ENCODE data around the gene VCL. TPM values are rescaled to one million over a fixed set of nuclear protein-coding genes. Genes with fewer than 3 reads are reported as not detected.
"Not testable (repeated sequence)": the region's sequence is repeated elsewhere in the genome, so short reads cannot be mapped to it uniquely, and the experiment has no call there.

Gene VCL
- total RNA-seq, 1 experiment from 2014 or later: 176 TPM

DNA sequence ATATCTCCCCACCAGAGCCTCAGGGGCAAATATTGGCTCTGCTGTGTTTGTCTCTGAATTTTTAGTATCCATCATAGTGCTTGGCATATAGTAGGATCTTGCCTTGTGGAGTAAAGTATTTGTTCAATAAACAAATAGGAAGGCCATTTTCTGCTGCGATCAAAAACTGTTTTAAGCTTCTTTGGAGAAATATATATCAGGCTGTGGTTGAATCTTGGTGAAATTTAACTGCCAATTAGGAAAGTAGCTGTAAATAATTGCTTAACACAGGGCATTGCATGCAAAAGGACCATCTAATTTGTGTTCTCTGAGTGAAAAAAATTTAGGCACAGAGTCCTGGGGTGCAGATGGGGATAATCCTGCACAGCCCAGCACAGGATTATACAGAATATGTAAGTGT is 15.1 kb downstream of the VCL start:
- Histone ChIP-seq H3K27ac (ENCODE audit: low read depth, low read length, poor library complexity, severe bottlenecking) (peak overlapping the region; percentile 74), H3K36me3 (ENCODE audit: insufficient read depth, low read length, poor library complexity, severe bottlenecking) (no peaks in the 10 kb centered on the region), H3K27me3 (replicated peaks; ENCODE audit: insufficient read depth, low read depth, low read length, poor library complexity) (no peaks in the 10 kb centered on the region), H3K4me3 (ENCODE audit: low read depth, low read length, poor library complexity, severe bottlenecking) (no peak overlapping the region), H3K4me1 (ENCODE audit: insufficient read depth, low read length, poor library complexity, severe bottlenecking) (peaks cover 71% of the 10 kb centered on the region), H3K9me3 (ENCODE audit: low read depth, low read length, poor library complexity, severe bottlenecking) (no peaks in the 10 kb centered on the region)
- ChIA-PET POLR2A (ENCODE audit: low non-redundant PET) (no interaction called here), CTCF (no interaction called here)
- no peak for TF ChIP-seq EZH2 (IDR thresholded peaks at IDR 0.05; ENCODE audit: borderline replicate concordance, low read depth, low read length, poor library complexity, severe bottlenecking)
- TF ChIP-seq, protein P1, sequence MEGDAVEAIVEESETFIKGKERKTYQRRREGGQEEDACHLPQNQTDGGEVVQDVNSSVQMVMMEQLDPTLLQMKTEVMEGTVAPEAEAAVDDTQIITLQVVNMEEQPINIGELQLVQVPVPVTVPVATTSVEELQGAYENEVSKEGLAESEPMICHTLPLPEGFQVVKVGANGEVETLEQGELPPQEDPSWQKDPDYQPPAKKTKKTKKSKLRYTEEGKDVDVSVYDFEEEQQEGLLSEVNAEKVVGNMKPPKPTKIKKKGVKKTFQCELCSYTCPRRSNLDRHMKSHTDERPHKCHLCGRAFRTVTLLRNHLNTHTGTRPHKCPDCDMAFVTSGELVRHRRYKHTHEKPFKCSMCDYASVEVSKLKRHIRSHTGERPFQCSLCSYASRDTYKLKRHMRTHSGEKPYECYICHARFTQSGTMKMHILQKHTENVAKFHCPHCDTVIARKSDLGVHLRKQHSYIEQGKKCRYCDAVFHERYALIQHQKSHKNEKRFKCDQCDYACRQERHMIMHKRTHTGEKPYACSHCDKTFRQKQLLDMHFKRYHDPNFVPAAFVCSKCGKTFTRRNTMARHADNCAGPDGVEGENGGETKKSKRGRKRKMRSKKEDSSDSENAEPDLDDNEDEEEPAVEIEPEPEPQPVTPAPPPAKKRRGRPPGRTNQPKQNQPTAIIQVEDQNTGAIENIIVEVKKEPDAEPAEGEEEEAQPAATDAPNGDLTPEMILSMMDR (conservative IDR thresholded peaks at IDR 0.05; ENCODE audit: low read depth, low read length): no peak
- no TSS peak for BruUV-seq (replicated peaks)
- intact Hi-C loops (cut with micrococcal nuclease; ENCODE audit: unreplicated experiment): no loop called here
- no peak for DNase-seq (ENCODE audit: low spot score)

DNA sequence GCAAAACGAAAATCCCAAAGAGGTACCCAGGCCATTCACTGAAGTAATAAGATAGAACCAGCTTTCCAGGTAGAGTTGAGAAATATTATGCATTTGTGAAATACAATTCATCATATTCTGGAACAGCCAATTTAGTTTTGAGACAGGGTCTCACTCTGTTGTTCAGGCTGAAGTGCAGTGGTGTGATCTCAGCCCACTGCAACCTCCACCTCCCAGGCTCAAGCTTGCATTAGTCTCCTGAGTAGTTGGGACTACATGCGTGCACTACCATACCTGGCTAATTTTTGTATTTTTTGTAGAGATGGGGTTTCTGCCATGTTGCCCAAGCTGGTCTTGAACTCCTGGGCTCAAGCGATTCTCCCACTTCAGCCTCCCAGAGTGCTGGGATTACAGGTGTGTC is 16.7 kb downstream of the VCL start:
- DNase-seq (ENCODE audit: low spot score); intact Hi-C loops (cut with micrococcal nuclease; ENCODE audit: unreplicated experiment); CTCF ChIA-PET; H3K9me3 ChIP-seq (ENCODE audit: low read depth, low read length, poor library complexity, severe bottlenecking); H3K36me3 ChIP-seq (ENCODE audit: insufficient read depth, low read length, poor library complexity, severe bottlenecking); H3K4me3 ChIP-seq (ENCODE audit: low read depth, low read length, poor library complexity, severe bottlenecking); H3K27me3 ChIP-seq (replicated peaks; ENCODE audit: insufficient read depth, low read depth, low read length, poor library complexity); BruUV-seq (replicated peaks); H3K27ac ChIP-seq (ENCODE audit: low read depth, low read length, poor library complexity, severe bottlenecking): not testable (repeated sequence)
- POLR2A ChIA-PET (ENCODE audit: low non-redundant PET): interaction anchor here (0.6 kb wide), 1 partner anchor 15 kb away, joined by 3 read pairs; no protein-coding TSS in a partner anchor
- peaks cover 55% of the 10 kb centered on the region for H3K4me1 ChIP-seq (ENCODE audit: insufficient read depth, low read length, poor library complexity, severe bottlenecking)

DNA sequence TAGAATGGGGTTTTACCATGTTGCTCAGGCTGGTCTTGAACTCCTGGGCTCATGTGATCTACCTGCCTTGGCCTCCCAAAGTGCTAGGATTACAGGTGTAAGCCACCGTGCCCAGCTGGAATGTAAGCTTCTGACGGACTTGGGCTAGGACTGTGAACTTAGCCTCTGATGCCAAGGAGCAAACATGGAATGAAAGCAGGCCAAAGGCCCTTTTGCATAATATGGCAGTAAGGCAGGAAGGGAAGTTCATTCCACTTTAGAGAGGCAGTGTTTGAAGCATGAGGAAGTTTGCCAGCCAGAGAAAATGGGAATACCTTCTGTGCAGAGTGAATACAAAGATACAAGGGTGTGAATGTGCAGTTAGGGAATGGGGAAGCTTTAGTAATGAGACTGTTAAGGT is 20.3 kb downstream of the VCL start:
- no peak overlapping the region for H3K4me3 ChIP-seq (ENCODE audit: low read depth, low read length, poor library complexity, severe bottlenecking)
- BruUV-seq (replicated peaks): no TSS peak
- CTCF ChIA-PET: no interaction called here
- intact Hi-C loops (cut with micrococcal nuclease; ENCODE audit: unreplicated experiment): no loop called here
- peaks cover 42% of the 10 kb centered on the region for H3K4me1 ChIP-seq (ENCODE audit: insufficient read depth, low read length, poor library complexity, severe bottlenecking)
- H3K36me3 ChIP-seq (ENCODE audit: insufficient read depth, low read length, poor library complexity, severe bottlenecking): no peaks in the 10 kb centered on the region
- POLR2A ChIA-PET (ENCODE audit: low non-redundant PET): no interaction called here
- TF ChIP-seq, protein P1 (conservative IDR thresholded peaks at IDR 0.05; ENCODE audit: low read depth, low read length): no peak
- H3K27me3 ChIP-seq (replicated peaks; ENCODE audit: insufficient read depth, low read depth, low read length, poor library complexity): no peaks in the 10 kb centered on the region
- no peaks in the 10 kb centered on the region for H3K9me3 ChIP-seq (ENCODE audit: low read depth, low read length, poor library complexity, severe bottlenecking)
- no peak overlapping the region for H3K27ac ChIP-seq (ENCODE audit: low read depth, low read length, poor library complexity, severe bottlenecking)
- DNase-seq (ENCODE audit: low spot score): no peak

DNA sequence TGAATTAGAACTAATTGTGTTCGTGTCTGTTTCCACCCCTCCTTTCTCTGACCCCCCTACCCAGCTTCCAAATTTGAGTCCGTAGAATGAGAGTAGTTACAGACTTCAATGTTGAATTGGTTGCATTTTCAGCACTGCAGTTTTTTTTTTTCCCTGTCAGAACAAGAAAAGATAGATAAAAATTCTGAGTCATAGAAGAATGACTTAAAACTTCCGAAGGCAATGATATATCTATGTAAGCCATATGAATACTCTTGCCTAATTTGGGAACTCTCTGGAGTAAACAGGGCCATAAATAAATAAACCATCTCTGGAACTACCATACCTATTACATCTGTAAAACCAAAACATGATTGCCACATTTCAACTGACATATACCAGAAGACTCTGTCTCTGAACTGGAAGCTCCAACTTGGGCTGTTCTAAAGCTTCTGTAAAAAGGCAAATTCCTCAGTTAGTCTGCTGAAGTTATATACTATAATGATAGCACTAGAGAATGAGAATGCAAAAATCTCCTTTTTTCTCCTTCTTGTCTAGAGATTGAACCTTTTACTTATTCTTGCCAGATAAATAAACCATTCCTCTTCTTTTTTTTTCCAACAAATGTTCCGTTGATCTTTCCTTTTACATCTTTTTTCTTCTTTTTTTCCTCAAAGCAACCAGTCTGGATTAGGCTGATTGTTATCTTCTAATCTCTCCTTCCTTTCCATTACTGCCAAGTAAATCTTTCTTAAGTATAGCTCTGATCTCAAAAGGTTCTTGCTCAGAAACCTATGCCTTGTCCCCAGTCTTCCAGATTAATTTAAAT is 23.5 kb downstream of the VCL start:
- H3K27me3 ChIP-seq (replicated peaks; ENCODE audit: insufficient read depth, low read depth, low read length, poor library complexity): no peaks in the 10 kb centered on the region
- no peak overlapping the region for H3K4me3 ChIP-seq (ENCODE audit: low read depth, low read length, poor library complexity, severe bottlenecking)
- peak; percentile 32 for DNase-seq (ENCODE audit: low spot score)
- H3K27ac ChIP-seq (ENCODE audit: low read depth, low read length, poor library complexity, severe bottlenecking): peak overlapping the region; percentile 74
- no peaks in the 10 kb centered on the region for H3K9me3 ChIP-seq (ENCODE audit: low read depth, low read length, poor library complexity, severe bottlenecking)
- ChIA-PET CTCF (no interaction called here), POLR2A (ENCODE audit: low non-redundant PET) (interaction anchor here (0.5 to 0.6 kb wide), 2 partner anchors 13 to 21 kb away, joined by 3 to 15 read pairs; no protein-coding TSS in a partner anchor)
- peaks cover 40% of the 10 kb centered on the region for H3K4me1 ChIP-seq (ENCODE audit: insufficient read depth, low read length, poor library complexity, severe bottlenecking)
- H3K36me3 ChIP-seq (ENCODE audit: insufficient read depth, low read length, poor library complexity, severe bottlenecking): no peaks in the 10 kb centered on the region
- intact Hi-C loops (cut with micrococcal nuclease; ENCODE audit: unreplicated experiment): no loop called here
- BruUV-seq (replicated peaks): no TSS peak
- no peak for TF ChIP-seq EZH2 (IDR thresholded peaks at IDR 0.05; ENCODE audit: borderline replicate concordance, low read depth, low read length, poor library complexity, severe bottlenecking)
- TF ChIP-seq, protein P1 (conservative IDR thresholded peaks at IDR 0.05; ENCODE audit: low read depth, low read length): no peak

All from A673 (cell line).